GM19023 (cell line): ENCODE data around the gene ZNF649.

Experiments
- ATAC-seq: cut with Tn5 transposase; IDR thresholded peaks from one replicate; pipeline ENCODE4 v1.9.1; 2021; ENCODE audit warnings: mild to moderate bottlenecking, moderate library complexity; ENCODE audit not compliant: unreplicated experiment

ZNF649 gene

DNA sequence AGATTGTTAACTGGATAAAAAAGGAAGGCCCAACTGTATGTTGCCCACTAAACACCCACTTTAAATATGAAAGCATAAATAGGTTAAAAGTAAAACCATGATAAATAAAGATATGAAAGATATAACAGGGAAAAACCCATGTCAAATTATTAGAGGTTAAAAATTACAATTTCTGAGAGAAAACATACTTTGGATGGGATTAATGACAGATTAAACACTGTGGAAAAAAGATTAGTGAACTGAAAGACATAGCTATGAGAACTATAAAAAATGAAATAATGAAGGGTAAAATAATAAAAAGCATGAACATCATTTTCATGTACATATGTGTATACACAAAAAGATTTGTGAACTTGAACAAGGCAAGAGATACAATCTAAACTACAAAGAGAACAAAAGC lies 14.9 kb downstream of the ZNF649 start:
- no peak for ATAC-seq

DNA sequence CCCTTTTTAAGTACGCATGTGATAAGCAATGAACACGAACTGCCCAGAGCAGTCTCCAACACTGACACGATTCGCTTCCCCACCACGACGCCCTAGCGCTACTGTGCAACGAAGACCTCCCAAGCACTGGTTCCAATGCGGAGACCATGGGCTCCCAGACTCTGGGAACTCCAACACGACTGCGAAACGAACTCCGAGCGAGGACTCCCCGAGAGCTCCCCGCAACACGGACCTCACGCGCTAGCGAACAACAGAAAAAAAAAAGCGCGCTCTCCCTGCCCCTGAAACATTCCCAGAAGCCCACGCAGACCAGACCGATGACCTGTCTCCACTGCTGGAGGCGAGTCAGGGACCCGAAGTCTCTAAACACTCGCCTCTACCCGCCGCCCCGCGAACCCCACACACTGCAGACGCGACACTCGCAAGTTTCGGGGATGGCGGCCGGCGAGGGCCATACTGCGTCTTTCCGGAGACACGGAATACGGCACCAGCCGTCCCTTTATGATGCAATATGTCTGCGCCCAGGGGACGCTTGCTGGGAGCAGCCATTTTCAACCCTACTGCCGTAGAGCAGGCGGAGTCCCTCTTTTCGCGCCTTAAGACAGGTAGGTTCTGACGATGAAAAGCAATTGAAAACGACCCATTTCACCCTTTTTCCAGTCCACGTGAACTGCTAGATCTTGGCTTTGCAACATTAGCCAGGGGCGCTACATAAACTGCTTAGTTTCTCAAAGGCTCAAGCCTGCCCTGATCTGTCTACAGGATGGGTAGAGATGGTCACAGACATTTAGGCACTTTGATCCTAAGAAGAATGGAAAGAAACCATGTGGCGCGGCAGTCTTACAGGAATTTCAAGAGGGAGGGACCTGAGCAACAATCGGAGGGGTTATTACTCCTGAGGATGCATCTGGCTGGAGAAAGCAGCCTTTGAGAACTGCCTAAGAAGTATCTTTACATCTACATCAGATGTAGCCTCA lies 17.0 kb downstream of the ZNF649 start, which contains the start of gene ZNF577:
TSS of gene ZNF577 (minus strand) at position 430 of the 977 bp plus-strand sequence. CDS start 7,569 bp downstream, outside the sequence.
- no peak for ATAC-seq

DNA sequence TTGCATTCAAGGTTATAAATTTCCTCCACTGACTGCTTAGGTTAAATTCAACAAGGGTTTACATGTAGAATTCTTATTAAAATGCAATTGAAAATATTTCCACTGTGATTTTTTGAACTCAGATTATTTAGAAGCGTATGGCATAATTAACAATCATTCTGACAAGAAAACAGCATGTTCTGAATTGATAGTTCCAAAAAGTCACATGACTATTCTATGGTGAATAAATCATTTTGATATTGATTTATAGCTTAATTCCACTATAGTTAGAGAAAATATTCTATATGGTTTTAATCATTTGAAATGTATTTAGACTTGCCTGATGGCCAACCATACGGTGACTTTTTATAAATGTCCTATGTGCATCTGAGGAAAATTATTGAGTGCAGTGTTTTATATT lies 20.1 kb downstream of the ZNF649 start:
- no peak for ATAC-seq

GRCh38 chr19:51882518-51882917 lies 22.3 kb downstream of the ZNF649 start:
- no peak for ATAC-seq

GRCh38 chr19:51873097-51873496 lies 31.7 kb downstream of the ZNF649 start:
- ATAC-seq = no peak

DNA sequence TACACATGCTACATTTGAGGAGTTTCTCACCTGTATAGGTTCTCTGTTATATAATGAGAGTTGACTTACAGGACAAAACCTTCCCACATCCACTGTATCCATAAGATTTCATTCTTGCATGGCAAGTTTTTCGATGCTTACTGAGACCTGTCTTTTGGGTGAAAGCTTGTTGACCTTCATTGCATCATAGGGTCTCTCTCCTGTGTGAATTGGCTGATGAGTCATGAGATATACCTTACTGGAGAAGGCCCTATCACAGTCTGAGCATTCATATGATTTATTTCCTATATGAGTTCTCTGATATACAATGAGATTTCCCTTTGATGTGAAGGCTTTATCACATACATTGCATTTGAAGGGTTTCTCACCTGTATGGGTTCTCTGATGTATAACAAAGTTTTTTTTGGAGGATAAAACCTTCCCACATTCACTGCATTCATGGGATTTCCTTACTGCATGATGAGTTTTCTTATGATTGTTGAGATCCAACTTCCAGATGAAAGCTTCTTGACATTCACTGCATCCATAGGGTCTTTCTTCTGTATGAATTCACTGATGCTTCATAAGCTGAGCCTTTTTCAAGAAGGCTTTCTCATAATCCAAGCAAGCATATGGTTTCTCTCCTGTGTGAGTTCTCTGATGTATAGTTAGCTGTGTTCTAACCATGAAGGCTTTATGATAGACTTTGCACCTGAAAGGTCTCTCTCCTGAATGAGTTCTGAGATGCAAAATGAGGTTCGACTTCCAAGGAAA lies 42.8 kb downstream of the ZNF649 start:
- no peak for ATAC-seq
